GM18907 (cell line): Measurements from ENCODE around the gene TSSK2.

Experiments
- ATAC-seq: cut with Tn5 transposase; IDR thresholded peaks from one replicate; pipeline ENCODE4 v1.9.1; 2021; ENCODE audit warnings: mild to moderate bottlenecking, moderate library complexity; ENCODE audit not compliant: unreplicated experiment

The TSSK2 gene

GRCh38 chr22:19122752-19123492 lies 8.2 kb upstream of the TSSK2 start:
- no peak for ATAC-seq

GRCh38 chr22:19123936-19124335 lies 7.2 kb upstream of the TSSK2 start:
- no peak for ATAC-seq

- ATAC-seq, result no peak
These were observed 6.7 kb upstream of the TSSK2 start for GRCh38 chr22:19124377-19124776.

GRCh38 chr22:19125011-19125410 lies 6.1 kb upstream of the TSSK2 start:
- ATAC-seq, result no peak

GRCh38 chr22:19125474-19126308 lies 5.4 kb upstream of the TSSK2 start:
- no peak for ATAC-seq

GRCh38 chr22:19126309-19127273 lies 4.5 kb upstream of the TSSK2 start:
- no peak for ATAC-seq

GRCh38 chr22:19127329-19128008 lies 3.6 kb upstream of the TSSK2 start:
- ATAC-seq, result no peak

- no peak for ATAC-seq
These were observed 3.1 kb upstream of the TSSK2 start for GRCh38 chr22:19128009-19128401.

GRCh38 chr22:19128946-19129727 lies 2.0 kb upstream of the TSSK2 start:
- ATAC-seq, result no peak

GRCh38 chr22:19129871-19130270 lies 1.2 kb upstream of the TSSK2 start:
- ATAC-seq, result no peak

- ATAC-seq, result no peak
These were observed 542 bp downstream of the TSSK2 start for GRCh38 chr22:19131685-19132015.

- no peak for ATAC-seq
These were observed 1.0 kb downstream of the TSSK2 start for GRCh38 chr22:19132153-19132552.

- ATAC-seq, result no peak
These were observed 1.7 kb downstream of the TSSK2 start for GRCh38 chr22:19132693-19133400.

- ATAC-seq, result no peak
These were observed 2.5 kb downstream of the TSSK2 start for GRCh38 chr22:19133561-19133960.

GRCh38 chr22:19134176-19134831 lies 3.2 kb downstream of the TSSK2 start:
- no peak for ATAC-seq

GRCh38 chr22:19134874-19135273 lies 3.8 kb downstream of the TSSK2 start:
- ATAC-seq, result no peak

GRCh38 chr22:19136915-19137314 lies 5.8 kb downstream of the TSSK2 start:
- no peak for ATAC-seq

GRCh38 chr22:19137384-19138216 lies 6.5 kb downstream of the TSSK2 start:
- no peak for ATAC-seq
